NCI-H2029 treated with DMSO at 0.1 percent for 48 hours (cell line): ENCODE measurements around the gene CADM1.
"Not testable (repeated sequence)": the region's sequence is repeated elsewhere in the genome, so short reads cannot be mapped to it uniquely, and the experiment has no call there.

Source experiments
- DNase-seq: peaks from one replicate; lab custom pipeline; 2025; lab: John Stamatoyannopoulos, UW

CADM1 gene

DNA sequence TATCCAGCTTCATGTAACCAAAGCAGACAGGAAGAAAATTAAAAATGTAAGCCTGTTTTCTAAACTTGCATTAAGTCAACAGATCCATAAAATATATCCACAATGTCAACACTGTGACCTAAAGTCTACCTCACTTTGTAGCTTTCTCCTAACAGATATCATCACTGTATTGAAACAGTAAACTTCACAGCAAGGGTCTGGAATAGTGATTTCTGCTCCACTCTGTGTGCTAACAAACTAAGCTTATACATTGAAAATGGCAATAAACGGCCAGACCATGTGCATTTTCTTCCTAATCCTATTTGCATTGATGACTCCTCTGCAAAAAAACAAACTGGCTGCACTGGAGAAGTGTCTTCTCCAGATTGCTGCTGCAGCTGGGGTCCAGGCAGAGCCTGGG is 26.8 kb downstream of the CADM1 start:
- peak; percentile 9 for DNase-seq

DNA sequence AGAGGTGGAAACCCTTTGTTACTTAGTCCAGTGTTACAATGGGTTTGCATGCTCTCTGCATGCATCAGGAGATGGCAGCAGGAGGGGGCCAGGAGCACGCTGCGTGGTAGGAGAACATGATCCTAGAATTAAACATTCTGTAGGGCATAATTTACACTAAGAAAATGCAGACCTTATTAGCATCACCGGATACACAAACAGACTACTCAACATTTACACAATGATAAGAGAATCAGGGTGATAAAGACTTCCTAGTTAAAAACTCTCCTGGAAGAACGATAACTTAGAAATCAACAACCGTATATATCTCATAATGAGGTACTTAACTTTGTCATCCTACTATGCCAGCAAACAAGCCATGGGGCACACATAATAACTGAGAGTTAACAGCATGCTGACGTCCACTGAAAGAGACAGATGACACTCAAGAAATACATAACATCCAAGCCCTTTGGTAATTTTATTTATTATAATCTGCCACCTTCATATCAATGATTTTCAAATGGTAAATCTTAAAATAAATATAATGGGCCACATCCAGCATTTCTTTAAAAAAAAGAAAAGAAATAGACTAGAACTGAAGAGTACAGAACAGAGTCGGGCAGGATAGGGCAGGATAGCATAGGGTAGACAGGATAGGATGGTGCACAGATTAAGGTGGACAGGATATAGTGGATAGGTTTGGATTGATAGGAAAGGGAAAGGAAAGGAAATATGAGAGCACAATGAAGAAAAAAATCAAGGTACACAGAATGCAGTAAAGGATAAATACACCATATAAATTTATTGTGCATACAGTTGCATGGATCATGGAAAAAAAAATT is 27.5 kb downstream of the CADM1 start:
- peak; percentile 41 for DNase-seq

DNA sequence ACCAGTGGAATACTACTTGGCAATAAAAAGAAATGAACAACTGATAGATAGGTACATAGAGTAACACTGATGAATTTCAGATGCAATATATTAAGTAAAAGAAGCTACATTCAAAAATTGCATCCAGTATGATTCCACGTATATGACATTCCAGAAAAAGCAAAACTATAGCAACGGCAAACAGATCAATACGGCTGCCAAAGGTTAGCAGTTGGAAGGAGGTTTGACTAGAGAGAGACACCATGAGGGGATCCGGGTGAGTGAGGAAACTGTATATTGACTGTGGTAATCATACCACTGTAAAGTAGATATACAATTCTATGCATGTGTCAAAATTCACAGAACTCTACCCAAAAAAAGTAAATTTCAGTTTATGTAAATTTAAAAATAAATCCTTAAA is 28.7 kb downstream of the CADM1 start:
- DNase-seq: no peak

DNA sequence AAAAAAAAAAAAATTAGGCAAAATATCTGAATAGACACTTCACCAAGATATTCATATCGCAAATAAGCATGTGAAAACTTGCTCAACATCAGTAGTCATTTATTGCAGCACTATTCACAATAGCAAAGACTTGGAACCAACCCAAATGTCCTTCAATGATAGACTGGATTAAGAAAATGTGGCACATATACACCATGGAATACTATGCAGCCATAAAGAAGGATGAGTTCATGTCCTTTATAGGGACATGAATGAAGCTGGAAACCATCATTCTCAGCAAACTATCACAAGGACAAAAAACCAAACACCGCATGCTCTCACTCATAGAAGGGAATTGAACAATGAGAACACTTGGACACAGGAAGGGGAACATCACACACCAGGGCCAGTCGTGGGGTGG is 29.9 kb downstream of the CADM1 start:
- DNase-seq: not testable (repeated sequence)

DNA sequence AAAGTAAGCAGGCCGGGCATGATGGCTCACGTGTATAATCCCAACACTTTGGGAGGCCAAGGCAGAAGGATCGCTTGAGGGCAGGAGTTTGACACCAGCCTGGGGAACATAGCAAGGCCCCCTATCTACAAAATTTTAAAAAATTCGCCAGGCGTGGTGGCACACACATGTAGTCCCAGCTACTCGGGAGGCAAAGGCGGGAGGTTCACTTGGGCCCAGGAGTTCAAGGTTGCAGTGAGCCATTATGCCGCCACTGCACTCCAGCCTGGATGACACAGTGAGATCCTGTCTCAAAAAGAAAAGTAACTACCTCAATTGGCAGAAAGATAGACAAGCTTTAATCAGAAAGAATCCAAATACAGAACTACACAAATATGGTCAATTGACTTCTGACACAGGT is 31.0 kb downstream of the CADM1 start:
- DNase-seq: no peak

DNA sequence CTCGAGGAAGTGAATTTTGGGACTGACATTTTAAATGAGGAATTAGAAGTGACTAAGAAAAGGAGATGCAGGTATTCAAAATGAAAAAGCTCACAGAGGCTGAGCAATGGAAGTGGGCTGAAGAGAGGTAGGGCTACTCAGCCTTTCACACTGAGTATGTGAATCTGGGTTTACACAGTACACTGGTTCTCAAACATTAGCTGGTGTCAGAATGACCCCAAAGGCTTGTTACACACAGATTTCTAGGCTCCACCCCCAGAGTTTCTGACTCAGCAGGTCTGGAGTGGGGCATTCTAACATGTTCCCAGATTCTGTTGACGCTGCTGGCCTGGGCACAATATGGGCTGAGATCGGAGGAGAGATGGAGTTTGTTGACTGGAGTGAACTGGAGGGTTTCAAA is 32.8 kb downstream of the CADM1 start:
- peak; percentile 26 for DNase-seq

DNA sequence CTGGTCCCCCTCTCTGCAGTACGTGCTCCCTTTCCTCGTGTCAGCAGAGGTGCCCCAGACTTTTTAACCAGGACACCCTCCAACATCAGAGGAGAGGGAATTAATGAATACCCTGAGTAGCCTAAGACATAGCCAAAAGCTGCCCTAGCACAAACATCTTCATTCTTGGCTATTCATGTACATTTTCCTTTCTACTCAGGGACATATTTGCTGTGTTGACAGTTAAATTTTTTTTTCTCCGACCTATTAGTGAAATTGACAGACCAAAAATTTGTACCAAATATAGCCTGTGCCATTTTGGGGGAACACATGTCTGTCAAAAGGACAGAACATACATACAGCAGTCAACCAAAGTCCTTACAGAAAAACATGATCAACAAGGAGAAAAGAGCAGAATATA is 33.3 kb downstream of the CADM1 start:
- no peak for DNase-seq

DNA sequence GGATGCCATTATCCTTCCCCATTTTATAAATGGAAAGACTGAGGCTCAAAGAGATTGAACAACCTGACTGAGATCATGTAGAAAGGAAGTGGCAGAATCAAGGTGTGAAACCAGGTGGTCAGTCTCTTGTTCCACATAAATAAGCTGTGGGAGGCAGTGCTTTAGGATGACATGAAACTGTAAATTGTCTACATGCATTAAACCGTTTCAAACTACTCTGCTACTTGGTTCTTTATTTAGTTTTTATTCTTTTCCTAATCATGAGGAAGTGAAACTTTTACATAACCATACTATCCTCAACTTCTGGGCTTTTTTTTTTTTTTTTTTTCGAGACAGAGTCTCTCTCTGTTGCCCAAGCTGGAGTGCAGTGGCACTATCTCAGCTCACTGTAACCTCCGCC is 34.9 kb downstream of the CADM1 start:
- no peak for DNase-seq

DNA sequence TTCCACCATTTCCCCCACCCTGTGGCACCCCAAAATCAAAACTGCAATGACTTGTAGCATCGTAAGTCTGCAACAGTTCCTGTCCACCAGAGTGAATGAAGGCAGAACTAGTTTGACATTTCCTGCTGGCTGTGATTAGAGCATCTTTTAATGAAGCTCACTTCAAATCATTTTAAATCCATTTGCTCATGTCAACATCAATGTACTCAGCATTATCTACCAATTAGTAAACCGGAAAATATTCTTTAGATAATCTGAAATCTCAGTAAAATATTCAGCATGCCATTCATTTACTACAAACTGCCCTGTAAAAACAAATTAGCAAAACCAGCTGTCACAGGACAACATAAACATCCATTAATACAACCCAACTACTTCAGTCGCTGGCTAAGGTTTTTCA is 38.1 kb downstream of the CADM1 start:
- DNase-seq: no peak

DNA sequence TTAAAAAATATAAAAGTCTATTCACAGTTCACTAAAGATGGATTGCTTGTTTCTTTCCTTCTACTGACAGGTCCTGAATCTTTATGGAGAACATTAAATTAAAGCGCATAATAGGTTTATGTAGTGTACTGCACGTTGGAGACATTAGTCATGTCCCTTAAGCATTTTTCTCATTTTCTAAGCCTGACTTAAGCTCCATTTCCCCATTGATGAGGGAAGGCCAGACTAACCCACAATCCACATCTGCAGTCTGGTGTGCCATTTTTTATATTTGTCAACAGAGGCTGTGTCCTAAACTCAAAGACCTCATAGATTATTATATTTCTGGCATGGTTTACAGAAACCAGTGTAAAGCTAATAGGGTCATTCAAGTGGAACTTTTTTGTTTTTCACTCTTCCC is 39.9 kb downstream of the CADM1 start:
- DNase-seq: no peak

DNA sequence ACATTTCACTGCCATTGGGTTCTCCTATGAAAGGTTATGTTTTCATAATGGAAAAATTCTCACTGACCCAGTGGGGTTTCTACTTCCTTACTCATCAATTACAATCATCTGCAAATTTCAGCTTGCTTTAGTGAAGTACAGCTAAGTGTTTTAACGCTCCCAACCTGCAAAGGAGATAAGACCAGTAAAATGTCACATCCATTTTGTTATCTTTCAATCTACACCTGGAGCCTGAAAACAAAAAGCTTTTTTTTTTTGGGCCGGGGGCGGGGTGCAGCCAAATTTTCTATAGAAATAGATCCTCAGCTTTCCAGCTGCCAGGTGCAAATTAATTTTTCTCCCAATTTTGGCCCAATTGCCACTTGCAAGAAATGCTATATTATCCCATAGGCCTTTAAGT is 40.6 kb downstream of the CADM1 start:
- DNase-seq: no peak

DNA sequence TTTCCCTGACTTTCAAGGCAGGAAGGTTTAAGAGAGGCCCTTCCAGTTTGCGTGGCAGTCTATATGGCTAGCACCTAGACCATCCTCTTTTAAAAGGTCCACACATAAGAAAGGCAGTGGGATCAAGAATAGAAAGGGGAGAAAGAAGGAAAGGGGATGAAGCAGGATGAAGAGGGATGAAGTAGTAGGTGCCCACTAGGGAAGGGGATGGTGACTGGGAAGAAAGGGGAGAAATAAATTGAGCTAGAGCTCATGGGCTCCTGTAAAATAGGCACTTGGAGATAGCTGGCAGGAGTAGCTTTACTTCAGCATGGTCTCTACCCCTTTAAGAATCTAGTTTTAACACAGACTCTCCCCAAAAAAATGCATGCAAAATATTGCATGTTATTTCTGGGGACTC is 41.5 kb downstream of the CADM1 start:
- DNase-seq: no peak

DNA sequence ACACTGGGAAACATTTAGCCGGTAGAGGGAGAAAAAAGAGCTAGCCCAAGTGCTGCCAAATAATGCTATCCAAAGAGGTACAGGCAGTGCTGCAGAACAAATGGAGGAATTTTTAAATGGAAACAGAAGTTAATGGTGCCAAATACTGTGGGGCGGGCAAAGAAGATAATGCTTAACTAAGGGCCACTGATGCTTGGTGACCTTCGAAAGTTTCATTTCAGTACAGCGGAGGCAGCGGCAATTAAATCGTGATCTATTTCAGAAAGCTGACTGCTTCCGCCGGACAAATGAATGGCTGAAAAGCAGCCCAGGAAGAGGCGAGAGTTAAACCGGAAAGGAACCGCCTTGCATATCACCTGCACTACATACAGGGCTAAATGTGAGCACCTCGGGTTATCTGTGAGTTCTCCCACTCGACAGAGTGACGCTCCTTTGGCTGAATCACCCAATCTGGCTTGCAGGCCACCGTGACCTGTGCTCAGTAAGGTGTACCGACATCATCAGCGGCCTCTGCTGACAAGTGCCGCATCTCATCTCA is 42.1 kb downstream of the CADM1 start:
- DNase-seq: no peak

DNA sequence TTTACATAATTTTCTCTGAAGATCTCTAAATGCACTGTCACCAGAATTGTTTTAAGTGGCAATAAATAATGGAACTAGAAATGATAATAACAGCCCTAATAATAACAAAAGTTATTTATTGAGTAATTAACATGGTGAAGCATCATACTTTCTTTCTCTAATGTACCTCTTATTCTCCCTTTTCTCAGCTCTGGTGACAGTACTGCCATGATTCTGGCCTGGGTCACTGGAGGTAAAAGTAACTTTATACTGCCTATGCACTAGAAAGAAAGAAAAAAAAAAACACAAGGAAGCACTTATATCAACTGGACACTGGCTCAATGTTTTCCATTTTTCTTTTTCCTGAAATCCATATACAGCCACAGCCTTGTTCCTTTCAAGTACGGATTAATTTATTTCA is 43.7 kb downstream of the CADM1 start:
- no peak for DNase-seq

DNA sequence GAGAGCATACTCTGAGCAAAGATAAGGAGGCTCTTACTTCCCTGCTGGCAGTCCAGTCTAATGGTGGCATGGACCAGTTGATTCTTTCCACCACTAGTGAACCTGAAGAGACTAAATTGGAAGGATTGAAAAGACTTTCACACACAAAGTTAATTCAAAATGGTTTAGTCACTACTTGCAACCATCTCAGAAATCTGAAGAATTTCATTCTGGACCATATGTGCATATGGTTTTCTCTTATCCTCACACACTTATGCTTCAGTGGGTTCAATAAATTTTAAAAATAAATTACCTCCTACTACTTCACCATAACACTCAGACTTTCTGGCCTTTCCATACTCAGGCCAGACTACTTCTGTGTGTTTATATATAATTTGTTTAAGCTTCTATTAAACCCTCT is 44.7 kb downstream of the CADM1 start:
- DNase-seq: no peak

DNA sequence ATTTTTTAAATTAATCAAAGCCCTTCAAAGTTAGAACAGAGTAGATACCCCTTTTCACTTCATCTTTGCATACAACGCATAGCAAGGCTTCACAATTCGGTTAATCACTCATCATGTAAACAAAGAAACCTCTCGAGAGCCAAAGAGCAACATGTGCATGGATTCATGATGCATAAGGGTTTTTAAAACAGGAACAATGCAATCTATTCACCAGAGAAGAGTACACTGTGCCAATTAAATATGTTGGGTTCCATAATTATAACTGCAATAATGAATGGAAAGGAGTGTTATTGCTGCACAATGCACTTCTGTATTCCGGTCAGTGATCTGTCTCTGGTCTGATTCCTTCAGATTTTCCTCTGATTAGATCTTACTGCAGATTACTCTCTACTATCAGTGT is 45.3 kb downstream of the CADM1 start:
- peak; percentile 39 for DNase-seq

DNA sequence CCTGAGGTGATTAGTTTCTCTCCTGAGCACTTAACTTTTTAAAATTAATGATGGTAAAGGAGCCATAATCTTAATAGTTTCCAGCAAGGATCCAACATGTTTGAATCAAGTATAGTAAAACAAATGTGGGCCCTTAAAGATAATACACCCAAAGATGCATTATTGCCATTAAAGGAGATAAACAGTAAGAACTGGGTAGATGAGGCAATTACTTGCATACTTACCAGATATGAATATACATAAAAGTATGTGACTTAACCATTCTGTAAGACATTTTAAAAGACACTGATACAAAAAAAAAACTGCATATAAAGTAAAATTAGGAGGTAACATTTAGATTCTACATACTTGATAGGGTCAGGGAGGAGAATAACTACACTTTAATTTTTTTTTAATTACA is 48.2 kb downstream of the CADM1 start:
- no peak for DNase-seq

DNA sequence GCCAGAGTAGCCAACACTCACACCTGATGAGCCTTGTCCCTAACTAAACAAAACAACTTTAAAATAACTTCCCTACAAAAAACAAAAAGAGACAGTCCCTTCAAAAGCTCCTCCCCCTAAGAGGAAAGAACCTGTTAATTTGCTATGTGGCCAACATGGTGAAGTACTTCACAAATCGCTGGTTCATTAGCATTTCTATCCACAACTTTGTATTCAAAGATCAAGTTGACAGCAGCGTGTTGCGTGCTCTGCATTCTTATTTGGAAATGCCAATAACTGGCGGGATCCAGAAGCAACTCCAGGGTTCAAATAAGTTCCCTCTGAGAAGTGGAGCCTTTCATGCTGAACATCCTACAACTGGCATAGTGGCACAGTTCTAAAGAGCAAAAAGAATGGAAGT is 48.6 kb downstream of the CADM1 start:
- no peak for DNase-seq

DNA sequence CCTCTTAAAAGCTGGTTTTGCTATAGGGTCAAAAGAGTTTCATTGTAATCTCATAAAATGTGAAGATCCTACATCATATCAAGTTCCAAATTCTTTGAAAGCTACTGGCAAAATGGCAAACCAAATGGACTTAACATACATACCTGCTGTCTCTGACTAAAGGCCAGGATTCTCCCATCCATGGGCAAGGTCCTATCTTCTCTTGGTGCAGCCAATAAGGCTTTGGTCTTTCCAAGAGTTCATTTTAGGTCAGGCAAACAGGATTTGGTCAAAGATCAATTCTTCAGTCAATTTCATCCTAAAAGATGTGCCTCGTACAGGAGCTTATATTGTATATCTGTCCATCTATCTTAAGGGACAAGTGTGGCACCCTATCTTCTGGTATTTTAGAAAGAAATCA is 49.7 kb downstream of the CADM1 start:
- no peak for DNase-seq

DNA sequence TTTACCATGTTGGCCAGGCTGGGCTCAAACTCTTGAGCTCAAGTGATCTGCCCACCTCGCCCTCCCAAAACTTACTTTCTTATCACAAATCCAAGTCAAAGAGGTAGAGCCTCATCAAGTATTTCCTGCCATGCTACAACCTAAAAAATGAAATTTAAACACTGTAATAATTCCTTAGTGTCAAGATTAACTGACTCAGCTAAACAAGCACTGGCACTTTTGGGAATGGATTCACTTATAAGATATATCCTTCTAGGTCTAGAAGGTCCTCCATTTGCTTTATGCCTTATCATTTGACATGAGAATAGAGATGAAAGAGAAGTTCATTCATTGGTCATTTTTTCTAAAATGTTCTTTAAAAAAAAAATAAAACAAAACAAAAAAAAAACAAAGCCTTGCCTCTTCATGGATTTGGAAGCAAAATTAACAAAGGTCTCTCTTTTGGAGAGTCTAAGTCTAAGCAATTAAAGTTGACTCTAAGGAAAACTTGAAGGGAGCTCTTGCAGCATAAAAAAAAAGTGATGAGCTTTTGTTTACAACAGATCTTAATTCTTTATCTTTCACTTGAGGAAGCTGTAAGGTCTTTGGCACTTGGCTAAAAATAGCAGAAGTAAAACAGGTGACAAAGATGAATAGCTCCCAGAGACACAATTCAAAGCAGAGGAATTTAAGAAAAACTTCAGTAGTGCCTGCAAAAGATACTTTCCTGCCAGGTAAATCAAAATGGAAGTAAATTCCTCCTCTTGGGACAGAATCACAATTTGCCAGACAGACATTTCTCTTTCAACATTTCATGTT is 50.3 kb downstream of the CADM1 start:
- DNase-seq: no peak

DNA sequence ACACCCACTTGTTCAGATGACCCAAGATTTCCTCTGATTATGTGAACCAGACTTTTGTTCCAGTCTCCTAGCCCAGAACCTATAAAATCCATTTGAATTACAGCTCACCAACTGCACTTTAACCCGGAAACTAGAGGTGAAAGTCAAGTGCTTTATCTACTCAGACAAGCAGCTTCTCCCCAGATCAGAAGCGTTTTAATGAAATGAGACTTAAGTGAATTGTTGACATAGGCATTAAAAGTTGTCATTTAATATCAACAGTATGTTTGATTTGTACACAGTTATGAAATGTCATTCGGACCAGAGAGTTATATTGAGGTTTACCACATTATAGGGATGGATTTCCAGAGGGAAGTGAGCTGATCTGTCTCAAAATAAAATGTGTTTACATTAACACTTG is 52.0 kb downstream of the CADM1 start:
- DNase-seq: peak; percentile 57

DNA sequence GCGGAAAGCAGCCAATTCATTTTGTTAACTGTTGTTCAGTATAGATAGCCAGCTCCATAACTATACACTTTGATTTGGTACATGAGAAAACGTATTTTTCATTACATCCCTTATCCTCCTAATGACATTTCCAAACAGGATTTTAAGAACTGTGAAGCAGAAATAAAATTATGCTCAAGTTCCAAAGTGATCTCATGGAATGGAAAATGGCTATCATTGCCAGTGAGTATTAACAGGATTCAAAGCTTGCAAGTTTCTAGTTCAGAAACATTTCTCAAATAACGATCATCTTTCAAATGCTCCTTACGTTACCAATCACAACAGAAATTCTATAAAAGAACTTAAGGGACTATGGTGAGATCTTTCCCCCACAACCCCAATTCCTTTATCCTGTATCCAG is 53.7 kb downstream of the CADM1 start:
- DNase-seq: no peak

DNA sequence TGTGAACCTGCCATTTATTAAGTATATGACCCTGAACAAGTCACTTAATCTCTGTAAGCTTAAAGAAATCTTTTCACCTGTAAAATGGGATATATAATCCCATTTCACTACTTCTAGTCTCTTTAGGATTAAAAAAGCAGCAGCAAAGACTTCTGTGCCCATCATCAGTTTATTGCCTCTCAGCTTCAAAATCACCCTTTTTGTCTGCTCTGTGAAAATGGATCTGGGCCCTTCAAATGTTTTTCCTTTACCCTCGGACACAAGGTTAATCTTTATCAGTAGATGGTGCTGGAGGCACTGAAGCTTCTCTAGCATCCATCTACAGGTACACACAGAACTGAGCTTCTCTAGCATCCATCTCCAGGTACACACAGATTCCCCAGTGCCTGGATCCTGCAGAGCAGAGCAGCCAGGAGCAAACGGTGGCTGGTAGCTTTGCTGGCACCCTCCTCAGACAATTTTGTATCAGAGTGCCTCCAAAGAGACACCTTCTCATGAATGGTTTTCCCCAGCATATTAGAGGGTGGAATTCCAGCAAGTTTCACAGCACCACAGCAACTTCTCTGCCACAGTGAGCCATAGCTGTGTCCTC is 56.8 kb downstream of the CADM1 start:
- no peak for DNase-seq
